Brain microvascular endothelial cell (primary cell): ENCODE measurements around the gene CD37.
"Not testable (repeated sequence)": the region's sequence is repeated elsewhere in the genome, so short reads cannot be mapped to it uniquely, and the experiment has no call there.

ENCODE experiments used
- DNase-seq: peaks from one replicate; pipeline ENCODE4 v3.0.0-alpha.2; 2020
- H3K27ac ChIP-seq: fragments of 250-450 bp; sonication (Bioruptor Pico); 2 replicates; pipeline ENCODE4 v1.5.1; 2020; ENCODE audit warnings: mild to moderate bottlenecking, moderate library complexity
- H3K27me3 ChIP-seq: fragments of 250-450 bp; sonication (Bioruptor Pico); replicated peaks from 2 replicates; pipeline ENCODE4 v1.5.1; 2020; ENCODE audit warnings: mild to moderate bottlenecking
- H3K36me3 ChIP-seq: fragments of 250-450 bp; sonication (Bioruptor Pico); replicated peaks from 2 replicates; pipeline ENCODE4 v1.5.1; 2020; ENCODE audit warnings: mild to moderate bottlenecking
- H3K4me3 ChIP-seq: 2 replicates; pipeline ENCODE4 v1.5.1; 2011; ENCODE audit warnings: low read depth, mild to moderate bottlenecking, control low read depth, low read length, moderate library complexity
- CTCF ChIP-seq: IDR thresholded peaks from 2 replicates; pipeline ENCODE4 v1.5.1; 2011; ENCODE audit warnings: low read depth, mild to moderate bottlenecking, moderate library complexity, low read length, control low read depth, inconsistent platforms; ENCODE audit errors: missing control alignments
- in situ Hi-C: cut with HindIII; loops from 2 replicates; pipeline ENCODE4 v1.10.0; 2017; ENCODE audit warnings: low sequenced_read_pairs, low pct_ligation_motif_present

CD37 gene

GRCh38 chr19:49326165-49326704 lies 9.0 kb upstream of the CD37 start:
- Histone ChIP-seq H3K27me3 (no peaks in the 10 kb centered on the region), H3K27ac (no peak overlapping the region), H3K36me3 (no peaks in the 10 kb centered on the region), H3K4me3 (no peak overlapping the region)
- in situ Hi-C loops, result no loop called here
- no peak for DNase-seq
- no peak for TF ChIP-seq CTCF

GRCh38 chr19:49327878-49328544 lies 7.2 kb upstream of the CD37 start:
- peak; percentile 81 for TF ChIP-seq CTCF
- H3K4me3 ChIP-seq, result no peak overlapping the region
- no peak overlapping the region for H3K27ac ChIP-seq
- H3K36me3 ChIP-seq, result no peaks in the 10 kb centered on the region
- H3K27me3 ChIP-seq, result no peaks in the 10 kb centered on the region
- in situ Hi-C loops, result no loop called here
- peak; percentile 20 for DNase-seq

GRCh38 chr19:49328741-49329140 lies 6.5 kb upstream of the CD37 start:
- in situ Hi-C loops, result no loop called here
- Histone ChIP-seq H3K27me3 (no peaks in the 10 kb centered on the region), H3K36me3 (no peaks in the 10 kb centered on the region), H3K4me3 (no peak overlapping the region), H3K27ac (no peak overlapping the region)
- TF ChIP-seq CTCF, result no peak
- no peak for DNase-seq

DNA sequence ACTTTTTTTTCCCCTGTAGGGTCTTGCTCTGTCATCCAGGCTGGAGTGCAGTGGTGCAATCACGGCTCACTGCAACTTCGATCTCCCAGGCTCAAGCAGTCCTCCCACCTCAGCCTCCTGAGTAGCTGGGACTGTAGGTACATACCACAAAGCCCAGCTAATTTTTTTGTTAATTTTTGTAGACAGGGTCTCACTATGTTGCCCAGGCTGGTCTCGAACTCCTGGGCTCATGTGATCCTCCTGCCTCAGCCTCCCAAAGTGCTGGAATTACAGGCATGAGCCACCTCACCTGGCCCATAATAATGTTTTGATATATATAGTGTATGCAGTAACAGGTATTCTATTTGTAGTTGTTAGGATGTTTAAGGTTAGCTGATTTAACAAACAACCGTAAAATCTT lies 4.0 kb upstream of the CD37 start:
- not testable (repeated sequence) for DNase-seq

GRCh38 chr19:49331616-49332055 lies 3.6 kb upstream of the CD37 start:
- Histone ChIP-seq H3K36me3 (no peaks in the 10 kb centered on the region), H3K4me3 (no peak overlapping the region), H3K27ac (no peak overlapping the region), H3K27me3 (no peaks in the 10 kb centered on the region)
- DNase-seq, result peak; percentile 54
- in situ Hi-C loops, result no loop called here
- TF ChIP-seq CTCF, result no peak

More for the DNA sequence above, 4.0 kb upstream of the CD37 start:
- in situ Hi-C loops, H3K4me3 ChIP-seq, H3K36me3 ChIP-seq, H3K27ac ChIP-seq, H3K27me3 ChIP-seq: not testable (repeated sequence)

- in situ Hi-C loops, H3K27ac ChIP-seq: not testable (repeated sequence)
These were observed 2.4 kb upstream of the CD37 start for GRCh38 chr19:49332691-49333417.

More at GRCh38 chr19:49332691-49333417, 2.4 kb upstream of the CD37 start:
- not testable (repeated sequence) for DNase-seq, H3K36me3 ChIP-seq, H3K4me3 ChIP-seq, H3K27me3 ChIP-seq
